GM19035 (cell line): ENCODE measurements around the gene CYB561D2.

Experiments used
- ATAC-seq: cut with Tn5 transposase; IDR thresholded peaks from one replicate; pipeline ENCODE4 v1.9.1; 2021; ENCODE audit not compliant: unreplicated experiment

The CYB561D2 gene

GRCh38 chr3:50323092-50323600 is 27.5 kb upstream of the CYB561D2 start:
- ATAC-seq: no peak

DNA sequence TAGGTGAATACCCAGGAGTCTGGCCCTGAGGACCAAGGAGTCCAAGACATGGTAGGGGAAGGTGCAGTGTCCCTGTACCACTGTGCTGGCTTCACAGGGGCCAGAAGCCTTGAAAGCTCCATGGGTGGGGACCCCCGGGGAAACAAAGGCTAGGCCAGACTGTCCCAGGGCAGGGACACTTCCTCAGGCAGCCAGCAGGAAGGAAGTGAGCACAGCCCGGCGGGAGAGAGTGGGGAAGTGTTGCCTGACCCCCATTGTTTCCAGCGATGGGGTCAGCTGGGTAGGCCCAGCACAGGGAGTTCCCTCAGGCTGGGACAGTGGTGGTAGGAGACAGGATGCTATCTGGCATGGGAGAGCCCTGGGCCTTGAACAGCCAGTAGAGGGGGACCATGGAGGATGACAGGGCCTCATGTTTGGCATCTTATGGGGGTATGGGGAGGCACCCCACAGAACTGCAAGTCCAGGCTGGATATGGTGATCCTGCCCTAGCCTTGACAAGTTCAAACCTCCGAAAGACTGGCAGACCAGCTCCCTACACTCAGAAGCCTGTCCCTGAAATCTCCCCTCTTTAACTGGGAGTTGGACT is 27.0 kb upstream of the CYB561D2 start:
- no peak for ATAC-seq

DNA sequence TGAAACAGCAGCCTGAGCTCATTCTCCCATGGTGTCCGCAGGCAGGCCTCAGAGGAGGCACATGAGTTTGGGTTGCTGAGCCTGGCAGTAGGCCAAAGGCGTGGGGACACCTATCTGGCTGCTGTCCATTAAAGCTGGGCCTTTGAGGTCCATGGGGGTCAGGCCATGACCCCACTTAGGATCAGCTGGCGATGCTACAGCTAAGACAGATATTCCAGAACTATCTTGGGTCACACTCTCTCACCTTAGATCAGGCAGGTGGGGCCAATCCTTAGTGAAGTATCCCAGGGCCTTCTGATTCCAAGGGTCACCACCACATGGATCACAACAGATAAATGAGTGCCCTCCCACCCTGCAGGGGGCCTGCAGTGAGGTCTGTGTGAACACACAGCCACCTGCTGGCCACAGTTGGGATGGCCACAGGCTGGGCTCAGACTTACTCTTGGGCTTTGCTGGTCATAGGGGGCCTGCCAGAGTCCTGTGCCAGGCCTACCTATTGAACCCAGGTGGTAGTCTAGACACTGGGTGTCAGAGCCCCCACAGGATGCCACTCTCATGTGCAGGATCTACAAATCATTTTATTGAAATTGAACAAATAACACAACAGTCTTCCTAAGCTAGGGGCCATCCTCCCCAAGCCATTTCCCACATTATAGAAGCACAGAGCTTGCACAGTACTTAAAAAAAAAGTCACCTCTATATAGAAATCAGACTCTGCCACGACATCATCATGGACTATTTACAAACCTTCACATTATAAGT is 26.1 kb upstream of the CYB561D2 start:
- ATAC-seq: no peak

GRCh38 chr3:50325113-50325480 is 25.6 kb upstream of the CYB561D2 start:
- ATAC-seq: no peak

- no peak for ATAC-seq
Observed at GRCh38 chr3:50325497-50326181, 25.0 kb upstream of the CYB561D2 start.

DNA sequence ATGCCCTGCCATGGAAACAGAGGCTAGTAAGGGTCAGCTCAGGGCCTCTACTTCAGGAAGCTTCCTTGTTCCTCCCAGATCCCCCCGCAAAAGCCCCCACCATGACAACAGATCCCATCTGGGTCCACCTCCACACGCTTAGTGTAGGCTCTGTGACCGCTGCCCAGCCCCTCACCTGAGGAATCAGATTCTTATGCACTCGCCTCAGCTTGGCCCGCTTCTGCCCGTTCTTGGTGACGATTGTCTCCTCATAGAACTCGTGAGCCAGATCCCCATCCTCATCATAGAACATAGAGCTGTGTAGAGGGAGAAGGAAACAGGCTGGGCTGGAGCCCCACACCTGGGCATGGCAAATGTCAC is 24.5 kb upstream of the CYB561D2 start:
- no peak for ATAC-seq

- ATAC-seq: no peak
Observed at GRCh38 chr3:50327129-50327528, 23.5 kb upstream of the CYB561D2 start.

GRCh38 chr3:50327943-50328691 is 22.5 kb upstream of the CYB561D2 start, which contains the start of gene TUSC2:
TSS of gene TUSC2 (minus strand) at chr3:50328223. CDS start at chr3:50328099, 124 bp downstream.
- ATAC-seq: peak; percentile 83

DNA sequence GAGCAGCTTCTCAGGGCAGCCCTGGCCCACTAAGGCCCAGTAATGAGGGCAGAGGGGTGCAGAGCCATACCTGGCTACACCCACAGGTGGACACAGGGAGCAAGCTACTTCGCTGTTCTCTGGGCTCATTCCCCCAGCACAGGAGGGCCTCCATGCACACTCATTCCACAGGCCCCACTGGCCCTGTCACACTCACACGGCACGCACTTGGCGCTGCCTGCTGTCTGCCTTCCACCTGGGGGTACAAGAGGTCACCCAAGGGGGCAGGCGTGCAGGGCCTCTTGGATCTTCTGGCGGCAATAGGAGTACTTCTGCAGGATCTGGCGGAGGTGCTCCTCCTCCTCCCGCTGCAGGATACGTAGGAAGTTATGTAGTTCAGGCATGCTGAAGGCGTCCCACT is 20.3 kb upstream of the CYB561D2 start:
- no peak for ATAC-seq

- no peak for ATAC-seq
Observed at GRCh38 chr3:50331364-50331907, 19.2 kb upstream of the CYB561D2 start.

DNA sequence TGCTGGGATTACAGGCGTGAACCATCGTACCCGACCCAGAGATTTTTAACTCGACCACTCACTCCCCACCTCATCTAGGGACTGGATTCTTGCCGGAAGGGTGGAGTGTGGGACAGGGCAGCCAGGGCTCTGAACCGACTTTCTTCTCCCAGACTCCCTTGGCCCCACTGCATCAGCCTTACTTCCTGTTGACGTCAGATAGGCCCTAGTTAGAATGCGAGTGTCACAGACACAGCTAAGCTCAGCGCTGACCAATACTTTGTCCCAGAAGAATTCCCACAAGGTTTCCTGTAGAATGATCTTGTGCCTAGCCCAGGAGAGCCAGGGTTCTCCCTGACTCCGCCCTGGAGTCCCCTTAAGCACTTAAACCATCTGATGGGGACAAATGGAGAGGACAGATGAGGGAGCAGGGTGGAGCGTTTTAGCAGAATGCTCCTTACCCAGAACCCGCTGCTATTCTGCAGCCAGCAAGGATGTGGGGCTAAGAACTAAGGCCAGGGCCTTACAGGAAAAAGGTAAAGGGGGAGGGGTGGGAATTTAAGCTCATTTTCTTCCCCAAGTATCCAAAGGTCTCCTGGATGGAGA is 16.8 kb upstream of the CYB561D2 start:
- no peak for ATAC-seq

DNA sequence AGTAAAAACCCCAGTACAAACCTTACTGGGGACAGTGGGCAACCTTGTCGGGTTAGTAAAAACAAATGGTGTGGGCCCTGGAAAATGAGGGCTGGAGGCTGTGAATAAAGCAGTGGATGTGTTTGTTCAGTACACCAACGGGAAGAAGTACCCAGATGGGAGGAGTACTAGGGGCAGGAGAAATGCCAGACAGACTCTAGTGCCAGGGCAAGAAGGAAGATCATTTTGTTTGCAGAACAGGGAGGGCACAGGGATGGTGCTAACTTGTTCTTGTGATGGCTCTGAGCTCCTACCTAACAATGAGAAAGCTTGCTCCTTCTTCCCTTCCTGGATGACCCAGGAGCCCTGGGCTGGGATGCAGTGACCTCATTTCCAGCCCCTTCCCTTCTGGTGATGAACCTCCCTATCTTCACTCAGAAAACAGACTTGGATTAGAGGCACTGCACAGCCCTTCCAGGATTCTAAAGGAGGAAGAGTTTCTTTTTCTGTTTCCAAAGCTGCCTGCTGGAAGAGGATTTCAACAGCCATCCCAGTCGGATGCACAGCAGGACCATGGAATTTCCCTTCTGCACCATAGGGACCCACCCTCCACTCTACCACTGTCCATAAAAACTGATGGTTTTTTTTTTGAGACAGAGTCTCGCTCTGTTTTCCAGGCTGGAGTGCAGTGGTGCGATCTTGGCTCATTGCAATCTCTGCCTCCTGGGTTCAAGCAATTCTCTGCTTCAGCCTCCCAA is 16.2 kb upstream of the CYB561D2 start:
- no peak for ATAC-seq

GRCh38 chr3:50336452-50337174 is 14.0 kb upstream of the CYB561D2 start:
- ATAC-seq: peak; percentile 39

DNA sequence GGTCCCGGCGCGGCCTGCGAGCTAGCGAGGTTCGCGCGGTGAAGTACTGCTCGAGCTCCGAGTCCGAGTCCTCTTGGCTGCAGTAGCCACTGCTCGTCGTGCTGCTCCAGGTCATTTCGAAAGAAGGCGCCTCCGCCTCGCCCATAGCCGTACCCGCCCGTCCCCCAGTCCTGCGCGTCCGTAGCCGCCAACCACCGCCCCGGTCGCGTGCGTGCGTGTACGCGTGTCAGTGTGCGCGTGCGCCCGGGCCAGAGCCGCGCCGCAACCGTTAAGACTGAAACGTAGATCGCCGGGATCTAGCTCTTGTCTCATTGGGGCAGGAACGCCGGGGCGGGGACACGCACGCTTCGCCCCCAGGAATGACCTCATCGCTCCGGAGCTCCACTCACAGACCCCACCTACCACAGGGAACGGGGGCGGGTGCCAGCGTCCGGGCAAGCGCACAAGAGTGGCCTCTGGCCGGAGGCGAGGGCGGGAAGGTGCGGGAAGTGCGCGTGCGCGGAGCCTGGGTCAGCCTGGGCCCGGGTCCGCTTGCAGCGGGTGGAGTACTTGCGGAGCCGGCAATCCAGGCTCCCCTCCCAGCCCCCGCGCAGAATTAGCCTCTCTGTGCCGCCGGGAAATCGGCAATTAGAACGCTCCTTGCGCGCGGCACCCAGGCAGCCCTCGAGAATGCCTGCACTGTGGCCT is 13.3 kb upstream of the CYB561D2 start:
- peak; percentile 78 for ATAC-seq

GRCh38 chr3:50338965-50339364 is 11.7 kb upstream of the CYB561D2 start:
- ATAC-seq: no peak

DNA sequence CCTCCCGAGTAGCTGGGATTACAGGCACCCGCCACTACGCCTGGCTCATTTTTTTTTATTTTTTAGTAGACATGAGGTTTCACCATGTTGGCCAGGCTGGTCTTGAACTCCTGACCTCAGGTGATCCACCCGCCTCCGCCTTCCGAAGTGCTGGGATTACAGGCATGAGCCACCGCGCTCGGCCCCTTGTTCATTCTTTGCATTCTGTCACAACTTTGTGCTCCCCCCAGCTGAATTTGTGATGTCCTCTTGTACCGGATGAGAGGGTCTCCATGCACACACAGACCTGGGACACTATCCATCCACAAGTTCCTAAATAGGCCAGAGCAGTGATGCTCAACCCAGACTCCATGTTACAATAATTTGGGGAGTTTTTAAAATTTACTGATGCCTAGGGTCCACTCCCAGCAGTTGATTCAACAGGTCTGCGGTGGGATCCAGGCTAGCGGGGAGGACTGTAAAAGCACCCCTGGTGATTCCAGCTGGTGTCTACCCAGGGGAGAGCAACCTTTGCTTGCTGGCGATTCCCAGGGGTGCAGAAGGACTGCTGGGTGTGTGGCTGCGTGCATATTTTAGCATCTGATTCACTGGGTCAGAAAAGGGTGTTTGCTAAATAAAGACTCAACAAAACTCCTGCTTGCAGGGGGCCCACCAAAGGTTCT is 11.0 kb upstream of the CYB561D2 start:
- ATAC-seq: no peak

GRCh38 chr3:50340147-50340447 is 10.6 kb upstream of the CYB561D2 start:
- ATAC-seq: no peak
